NT2/D1 (cell line): ENCODE data around the gene CNKSR2.

ENCODE experiments used
- YY1 ChIP-seq: IDR thresholded peaks from 2 replicates; pipeline ENCODE4 v1.6.1; 2011; ENCODE audit not compliant: insufficient read length, insufficient read depth
- ZNF274 ChIP-seq: IDR thresholded peaks from 2 replicates; pipeline ENCODE4 v1.6.1; 2011; ENCODE audit warnings: mild to moderate bottlenecking, low read depth, low read length

GRCh38 chrX:21683941-21684340, 309.7 kb downstream of the CNKSR2 start:
- TF ChIP-seq ZNF274 (no peak), YY1 (no peak)
